ENCODE data around the gene TFIP11. TPM values are rescaled to one million over a fixed set of nuclear protein-coding genes. Genes with fewer than 3 reads are reported as not detected.

TFIP11 gene
- total and polyA plus RNA-seq, 2 of the 8 experiments (the other 6 are each of a cell fraction or from before 2014, with no cell fraction given): 18.1 to 28.3 TPM

GRCh38 chr22:26494506-26494905, 17.8 kb downstream of the TFIP11 start (continued):
- TF ChIP-seq, protein P1, sequence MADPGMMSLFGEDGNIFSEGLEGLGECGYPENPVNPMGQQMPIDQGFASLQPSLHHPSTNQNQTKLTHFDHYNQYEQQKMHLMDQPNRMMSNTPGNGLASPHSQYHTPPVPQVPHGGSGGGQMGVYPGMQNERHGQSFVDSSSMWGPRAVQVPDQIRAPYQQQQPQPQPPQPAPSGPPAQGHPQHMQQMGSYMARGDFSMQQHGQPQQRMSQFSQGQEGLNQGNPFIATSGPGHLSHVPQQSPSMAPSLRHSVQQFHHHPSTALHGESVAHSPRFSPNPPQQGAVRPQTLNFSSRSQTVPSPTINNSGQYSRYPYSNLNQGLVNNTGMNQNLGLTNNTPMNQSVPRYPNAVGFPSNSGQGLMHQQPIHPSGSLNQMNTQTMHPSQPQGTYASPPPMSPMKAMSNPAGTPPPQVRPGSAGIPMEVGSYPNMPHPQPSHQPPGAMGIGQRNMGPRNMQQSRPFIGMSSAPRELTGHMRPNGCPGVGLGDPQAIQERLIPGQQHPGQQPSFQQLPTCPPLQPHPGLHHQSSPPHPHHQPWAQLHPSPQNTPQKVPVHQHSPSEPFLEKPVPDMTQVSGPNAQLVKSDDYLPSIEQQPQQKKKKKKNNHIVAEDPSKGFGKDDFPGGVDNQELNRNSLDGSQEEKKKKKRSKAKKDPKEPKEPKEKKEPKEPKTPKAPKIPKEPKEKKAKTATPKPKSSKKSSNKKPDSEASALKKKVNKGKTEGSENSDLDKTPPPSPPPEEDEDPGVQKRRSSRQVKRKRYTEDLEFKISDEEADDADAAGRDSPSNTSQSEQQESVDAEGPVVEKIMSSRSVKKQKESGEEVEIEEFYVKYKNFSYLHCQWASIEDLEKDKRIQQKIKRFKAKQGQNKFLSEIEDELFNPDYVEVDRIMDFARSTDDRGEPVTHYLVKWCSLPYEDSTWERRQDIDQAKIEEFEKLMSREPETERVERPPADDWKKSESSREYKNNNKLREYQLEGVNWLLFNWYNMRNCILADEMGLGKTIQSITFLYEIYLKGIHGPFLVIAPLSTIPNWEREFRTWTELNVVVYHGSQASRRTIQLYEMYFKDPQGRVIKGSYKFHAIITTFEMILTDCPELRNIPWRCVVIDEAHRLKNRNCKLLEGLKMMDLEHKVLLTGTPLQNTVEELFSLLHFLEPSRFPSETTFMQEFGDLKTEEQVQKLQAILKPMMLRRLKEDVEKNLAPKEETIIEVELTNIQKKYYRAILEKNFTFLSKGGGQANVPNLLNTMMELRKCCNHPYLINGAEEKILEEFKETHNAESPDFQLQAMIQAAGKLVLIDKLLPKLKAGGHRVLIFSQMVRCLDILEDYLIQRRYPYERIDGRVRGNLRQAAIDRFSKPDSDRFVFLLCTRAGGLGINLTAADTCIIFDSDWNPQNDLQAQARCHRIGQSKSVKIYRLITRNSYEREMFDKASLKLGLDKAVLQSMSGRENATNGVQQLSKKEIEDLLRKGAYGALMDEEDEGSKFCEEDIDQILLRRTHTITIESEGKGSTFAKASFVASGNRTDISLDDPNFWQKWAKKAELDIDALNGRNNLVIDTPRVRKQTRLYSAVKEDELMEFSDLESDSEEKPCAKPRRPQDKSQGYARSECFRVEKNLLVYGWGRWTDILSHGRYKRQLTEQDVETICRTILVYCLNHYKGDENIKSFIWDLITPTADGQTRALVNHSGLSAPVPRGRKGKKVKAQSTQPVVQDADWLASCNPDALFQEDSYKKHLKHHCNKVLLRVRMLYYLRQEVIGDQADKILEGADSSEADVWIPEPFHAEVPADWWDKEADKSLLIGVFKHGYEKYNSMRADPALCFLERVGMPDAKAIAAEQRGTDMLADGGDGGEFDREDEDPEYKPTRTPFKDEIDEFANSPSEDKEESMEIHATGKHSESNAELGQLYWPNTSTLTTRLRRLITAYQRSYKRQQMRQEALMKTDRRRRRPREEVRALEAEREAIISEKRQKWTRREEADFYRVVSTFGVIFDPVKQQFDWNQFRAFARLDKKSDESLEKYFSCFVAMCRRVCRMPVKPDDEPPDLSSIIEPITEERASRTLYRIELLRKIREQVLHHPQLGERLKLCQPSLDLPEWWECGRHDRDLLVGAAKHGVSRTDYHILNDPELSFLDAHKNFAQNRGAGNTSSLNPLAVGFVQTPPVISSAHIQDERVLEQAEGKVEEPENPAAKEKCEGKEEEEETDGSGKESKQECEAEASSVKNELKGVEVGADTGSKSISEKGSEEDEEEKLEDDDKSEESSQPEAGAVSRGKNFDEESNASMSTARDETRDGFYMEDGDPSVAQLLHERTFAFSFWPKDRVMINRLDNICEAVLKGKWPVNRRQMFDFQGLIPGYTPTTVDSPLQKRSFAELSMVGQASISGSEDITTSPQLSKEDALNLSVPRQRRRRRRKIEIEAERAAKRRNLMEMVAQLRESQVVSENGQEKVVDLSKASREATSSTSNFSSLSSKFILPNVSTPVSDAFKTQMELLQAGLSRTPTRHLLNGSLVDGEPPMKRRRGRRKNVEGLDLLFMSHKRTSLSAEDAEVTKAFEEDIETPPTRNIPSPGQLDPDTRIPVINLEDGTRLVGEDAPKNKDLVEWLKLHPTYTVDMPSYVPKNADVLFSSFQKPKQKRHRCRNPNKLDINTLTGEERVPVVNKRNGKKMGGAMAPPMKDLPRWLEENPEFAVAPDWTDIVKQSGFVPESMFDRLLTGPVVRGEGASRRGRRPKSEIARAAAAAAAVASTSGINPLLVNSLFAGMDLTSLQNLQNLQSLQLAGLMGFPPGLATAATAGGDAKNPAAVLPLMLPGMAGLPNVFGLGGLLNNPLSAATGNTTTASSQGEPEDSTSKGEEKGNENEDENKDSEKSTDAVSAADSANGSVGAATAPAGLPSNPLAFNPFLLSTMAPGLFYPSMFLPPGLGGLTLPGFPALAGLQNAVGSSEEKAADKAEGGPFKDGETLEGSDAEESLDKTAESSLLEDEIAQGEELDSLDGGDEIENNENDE (IDR thresholded peaks at IDR 0.05; ENCODE audit: insufficient replicate concordance, low read length): no peak
- no peak for TF ChIP-seq BRCA1 (IDR thresholded peaks at IDR 0.05; ENCODE audit: low read depth, low read length)
- TF ChIP-seq, protein P2, sequence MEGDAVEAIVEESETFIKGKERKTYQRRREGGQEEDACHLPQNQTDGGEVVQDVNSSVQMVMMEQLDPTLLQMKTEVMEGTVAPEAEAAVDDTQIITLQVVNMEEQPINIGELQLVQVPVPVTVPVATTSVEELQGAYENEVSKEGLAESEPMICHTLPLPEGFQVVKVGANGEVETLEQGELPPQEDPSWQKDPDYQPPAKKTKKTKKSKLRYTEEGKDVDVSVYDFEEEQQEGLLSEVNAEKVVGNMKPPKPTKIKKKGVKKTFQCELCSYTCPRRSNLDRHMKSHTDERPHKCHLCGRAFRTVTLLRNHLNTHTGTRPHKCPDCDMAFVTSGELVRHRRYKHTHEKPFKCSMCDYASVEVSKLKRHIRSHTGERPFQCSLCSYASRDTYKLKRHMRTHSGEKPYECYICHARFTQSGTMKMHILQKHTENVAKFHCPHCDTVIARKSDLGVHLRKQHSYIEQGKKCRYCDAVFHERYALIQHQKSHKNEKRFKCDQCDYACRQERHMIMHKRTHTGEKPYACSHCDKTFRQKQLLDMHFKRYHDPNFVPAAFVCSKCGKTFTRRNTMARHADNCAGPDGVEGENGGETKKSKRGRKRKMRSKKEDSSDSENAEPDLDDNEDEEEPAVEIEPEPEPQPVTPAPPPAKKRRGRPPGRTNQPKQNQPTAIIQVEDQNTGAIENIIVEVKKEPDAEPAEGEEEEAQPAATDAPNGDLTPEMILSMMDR (IDR thresholded peaks at IDR 0.05; ENCODE audit: control extremely low read depth in 1 of 3, insufficient read depth in 1 of 3, low read depth in 1 of 3, low read length in 3 of 3): no peak
- TF ChIP-seq ATF2 (IDR thresholded peaks at IDR 0.05; ENCODE audit: low read length): no peak
- TF ChIP-seq POLR2A (IDR thresholded peaks at IDR 0.05; ENCODE audit: control extremely low read depth in 1 of 2, low read depth in 2 of 2, low read length in 2 of 2): no peak
- TF ChIP-seq RBBP5 (IDR thresholded peaks at IDR 0.05; ENCODE audit: borderline replicate concordance, low read depth, low read length): no peak
- no peak for TF ChIP-seq CHD1 (IDR thresholded peaks at IDR 0.05; ENCODE audit: low read depth, low read length)
- no peak for TF ChIP-seq NRF1 (IDR thresholded peaks at IDR 0.05; ENCODE audit: low read depth, low read length)
